SK-N-SH (cell line): ENCODE measurements around the gene AK2. TPM values are rescaled to one million over a fixed set of nuclear protein-coding genes. Genes with fewer than 3 reads are reported as not detected.

Experiments used
- CTCF ChIA-PET: fragments of 300-600, 350-600 bp; formaldehyde crosslinking; extraction: SDS; loops from one replicate; lab custom pipeline; 2021; lab: Yijun Ruan, JAX
- POLR2A ChIA-PET: fragments of 350-600 bp; sonication (Branson Sonifier 250); formaldehyde crosslinking; extraction: SDS; loops from one replicate; lab custom pipeline; 2020; ENCODE audit warnings: antibody characterized with exemption, inconsistent platforms; lab: Yijun Ruan, JAX
- DNase-seq: peaks from one replicate; pipeline ENCODE4 v3.0.0; 2012
- H2AFZ ChIP-seq: fragments of 200-600 bp; sonication (generic); 2 replicates; pipeline ENCODE4 v1.8.1; 2016; ENCODE audit warnings: antibody characterized with exemption, mild to moderate bottlenecking, low read depth
- H3F3A ChIP-seq: fragments of 200-600 bp; sonication (generic); replicated peaks from 2 replicates; pipeline ENCODE3; 2016; ENCODE audit warnings: antibody characterized with exemption, mild to moderate bottlenecking; ENCODE audit not compliant: insufficient read depth
- H3K27ac ChIP-seq, 2 experiments: fragments of 200-500 bp in 1 of 2; fragments of 200-600 bp in 1 of 2; sonication (Bioruptor generic) in 1 of 2; sonication (generic), shearing (Covaris generic) in 1 of 2; 2 replicates each; pipeline versions ENCODE4 v1.5.1 to v1.6.1; 2014 to 2016; ENCODE audit warnings: low read depth in 2 of 2, inconsistent platforms in 1 of 2, low read length in 1 of 2, mild to moderate bottlenecking in 1 of 2, mixed read lengths in 1 of 2
- H3K27me3 ChIP-seq: fragments of 200-600 bp; sonication (generic), shearing (Covaris generic); 2 replicates; pipeline ENCODE4 v1.6.1; 2016; ENCODE audit warnings: mixed run types; ENCODE audit not compliant: insufficient read depth
- H3K36me3 ChIP-seq, 2 experiments: fragments of 200-500 bp in 1 of 2; fragments of 200-600 bp in 1 of 2; sonication (Bioruptor generic) in 1 of 2; sonication (generic) in 1 of 2; replicated peaks in 1 of 2; 2 replicates each; pipeline versions ENCODE3 to v1.5.1; 2014 to 2016; ENCODE audit warnings: low read length in 1 of 2, mild to moderate bottlenecking in 1 of 2; ENCODE audit not compliant: insufficient read depth in 2 of 2, control insufficient read depth in 1 of 2
- H3K4me1 ChIP-seq, 2 experiments: fragments of 200-500 bp in 1 of 2; fragments of 200-600 bp in 1 of 2; sonication (Bioruptor generic) in 1 of 2; sonication (generic), shearing (Covaris generic) in 1 of 2; 2 replicates each; pipeline versions ENCODE4 v1.5.1 to v1.6.1; 2014 to 2016; ENCODE audit warnings: low read depth in 1 of 2, low read length in 1 of 2, mixed run types in 1 of 2; ENCODE audit not compliant: insufficient read depth in 2 of 2, control insufficient read depth in 1 of 2
- H3K4me2 ChIP-seq: fragments of 200-600 bp; sonication (generic), shearing (Covaris generic); 2 replicates; pipeline ENCODE4 v1.6.1; 2017; ENCODE audit warnings: mixed run types
- H3K4me3 ChIP-seq, 2 experiments: fragments of 200-500 bp in 1 of 2; fragments of 200-600 bp in 1 of 2; sonication (Bioruptor generic) in 1 of 2; sonication (generic), shearing (Covaris generic) in 1 of 2; 2 replicates each; pipeline versions ENCODE4 v1.5.1 to v1.8.1; 2014 to 2016; ENCODE audit warnings: low read depth in 2 of 2, inconsistent platforms in 1 of 2, low read length in 1 of 2, mild to moderate bottlenecking in 1 of 2, mixed read lengths in 1 of 2, moderate library complexity in 1 of 2
- H3K79me2 ChIP-seq: fragments of 200-600 bp; sonication (generic); 2 replicates; pipeline ENCODE4 v1.8.1; 2017; ENCODE audit warnings: mild to moderate bottlenecking; ENCODE audit not compliant: insufficient read depth
- H3K9ac ChIP-seq: fragments of 200-600 bp; sonication (generic); 2 replicates; pipeline ENCODE4 v1.6.1; 2017; ENCODE audit warnings: mixed run types
- H3K9me2 ChIP-seq: fragments of 200-600 bp; sonication (generic); 2 replicates; pipeline ENCODE4 v1.6.1; 2017; ENCODE audit warnings: mixed run types
- H3K9me3 ChIP-seq: fragments of 200-600 bp; sonication (generic); 2 replicates; pipeline ENCODE4 v1.6.1; 2017; ENCODE audit warnings: mixed run types, mild to moderate bottlenecking, moderate library complexity
- H4K20me1 ChIP-seq: fragments of 200-600 bp; sonication (generic); 2 replicates; pipeline ENCODE4 v1.6.1; 2017; ENCODE audit warnings: mild to moderate bottlenecking, mixed run types; ENCODE audit not compliant: insufficient read depth
- CHD2 ChIP-seq: fragments of 150-350 bp; IDR thresholded peaks from 2 replicates; pipeline ENCODE4 v1.6.1; 2018; ENCODE audit warnings: low read length; ENCODE audit not compliant: partially characterized antibody
- CTCF ChIP-seq: fragments of 200-600 bp; sonication (generic); IDR thresholded peaks from 2 replicates; pipeline ENCODE4 v1.6.1; 2017; ENCODE audit warnings: antibody characterized with exemption, mild to moderate bottlenecking, moderate library complexity
- ELF1 ChIP-seq: IDR thresholded peaks from 2 replicates; pipeline ENCODE4 v1.4.0; 2012
- EZH2phosphoT487 ChIP-seq: fragments of 200-600 bp; sonication (generic); IDR thresholded peaks from 2 replicates; pipeline ENCODE4 v1.6.1; 2017; ENCODE audit warnings: low read depth, mixed run types, mild to moderate bottlenecking, antibody characterized with exemption, moderate library complexity, borderline replicate concordance
- FOSL2 ChIP-seq: IDR thresholded peaks from 2 replicates; pipeline ENCODE4 v1.4.0; 2012; ENCODE audit warnings: low read depth, mild to moderate bottlenecking, moderate library complexity, borderline replicate concordance
- FOXJ3 ChIP-seq: sonication (generic); formaldehyde crosslinking; IDR thresholded peaks from 2 replicates; pipeline ENCODE4 v1.5.1; 2020; ENCODE audit warnings: mild to moderate bottlenecking, missing genetic modification reagents
- GABPA ChIP-seq: IDR thresholded peaks from 2 replicates; pipeline ENCODE4 v1.4.0; 2012; ENCODE audit warnings: low read depth, mild to moderate bottlenecking
- GATA2 ChIP-seq: sonication (generic); formaldehyde crosslinking; IDR thresholded peaks from 2 replicates; pipeline ENCODE4 v1.5.0; 2020; ENCODE audit warnings: mild to moderate bottlenecking, missing genetic modification reagents
- IRF3 ChIP-seq: fragments of 150-350 bp; IDR thresholded peaks from 2 replicates; pipeline ENCODE4 v1.6.1; 2016; ENCODE audit warnings: mild to moderate bottlenecking, low read depth, low read length
- JUND ChIP-seq: IDR thresholded peaks from 2 replicates; pipeline ENCODE4 v1.4.0; 2012
- MAX ChIP-seq: IDR thresholded peaks from 2 replicates; pipeline ENCODE4 v1.4.0; 2012; ENCODE audit warnings: low read depth
- MEF2A ChIP-seq: IDR thresholded peaks from 2 replicates; pipeline ENCODE4 v1.4.0; 2012; ENCODE audit warnings: low read depth, borderline replicate concordance
- NRF1 ChIP-seq: IDR thresholded peaks from 2 replicates; pipeline ENCODE4 v1.6.1; 2012; ENCODE audit warnings: low read depth, mild to moderate bottlenecking, low read length
- REST ChIP-seq: IDR thresholded peaks from 2 replicates; pipeline ENCODE4 v1.6.1; 2012; ENCODE audit warnings: mild to moderate bottlenecking, low read depth, low read length, moderate library complexity
- SIN3A ChIP-seq: IDR thresholded peaks from 2 replicates; pipeline ENCODE4 v1.6.1; 2012; ENCODE audit warnings: low read depth, mild to moderate bottlenecking, low read length, moderate library complexity, borderline replicate concordance
- SMC3 ChIP-seq: IDR thresholded peaks from 2 replicates; pipeline ENCODE4 v1.6.1; 2012; ENCODE audit warnings: low read depth, low read length, improper control_type of control experiment
- TCF12 ChIP-seq: IDR thresholded peaks from 2 replicates; pipeline ENCODE4 v1.4.0; 2012
- YY1 ChIP-seq: IDR thresholded peaks from 2 replicates; pipeline ENCODE4 v1.4.0; 2012; ENCODE audit warnings: low read depth, mild to moderate bottlenecking
- WGBS: methylation state at CpG from one replicate; pipeline ENCODE4 v1.1.6; 2017; ENCODE audit warnings: low lambda C conversion rate; 5-methylcytosine and 5-hydroxymethylcytosine counted together
- polyA plus RNA-seq, 3 experiments: library from polyadenylated mRNA; depleted of rRNA; stranded (reverse); fragments of >200 nt; gene quantifications; 2 replicates each; pipeline ENCODE4 v1.2.3, GENCODE V29; 2012
- TF ChIP-seq, protein P1 (sequence below): IDR thresholded peaks from 2 replicates; pipeline ENCODE4; 2012
- TF ChIP-seq, protein P2 (sequence below): IDR thresholded peaks from 2 replicates; pipeline ENCODE4 v1.4.0; 2012; ENCODE audit warnings: low read depth, borderline replicate concordance

AK2 gene
- polyA plus RNA-seq, 1 of the 3 experiments (the other 2 are of a cell fraction), result 191 TPM

DNA sequence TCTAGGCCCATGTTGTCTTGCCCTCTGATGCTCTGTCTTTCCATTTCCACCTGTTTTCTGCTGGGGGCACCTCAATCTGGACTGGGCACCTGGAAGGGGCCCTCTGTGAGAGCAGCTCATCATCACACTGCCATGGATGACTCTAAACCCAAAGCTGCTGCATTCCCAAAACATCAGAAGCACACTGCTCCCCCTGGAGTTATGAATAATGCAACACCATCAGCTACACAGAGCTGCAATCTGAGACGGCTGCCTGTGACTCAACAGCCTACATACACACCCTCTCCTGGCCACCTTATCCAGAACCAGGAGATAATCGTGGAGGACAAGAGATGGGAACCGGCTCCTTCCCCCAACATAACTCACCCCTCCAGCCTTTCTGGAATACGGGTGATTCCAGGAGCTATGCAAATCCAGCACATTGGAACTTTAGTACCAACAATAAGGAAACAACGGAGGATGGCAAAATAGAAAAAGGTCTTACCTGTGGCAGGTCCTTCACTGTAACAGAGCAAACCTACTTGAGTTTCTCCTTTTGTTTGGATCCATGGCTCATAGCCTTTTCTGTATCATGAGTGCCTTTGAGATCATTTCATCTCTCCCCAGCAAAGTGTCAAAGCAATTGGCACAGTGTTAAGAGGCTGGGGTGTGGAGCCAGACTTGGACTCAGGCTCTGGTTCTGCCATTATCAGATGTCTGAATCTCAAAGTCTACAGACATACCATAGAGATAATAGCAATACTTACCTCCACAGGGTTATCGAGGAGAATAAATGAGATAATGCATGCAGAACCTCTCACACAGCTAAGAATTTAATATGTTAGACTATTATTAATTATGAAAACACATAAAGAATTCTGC, 29.3 kb downstream of the AK2 start:
- Histone ChIP-seq H3K4me3 (no peak overlapping the region), H2AFZ (no peak overlapping the region), H3K4me1 (peaks cover 36 to 61% of the 10 kb centered on the region in 2 experiments), H3K9me3 (no peaks in the 10 kb centered on the region), H3K9me2 (no peaks in the 10 kb centered on the region), H3F3A (peaks cover 9% of the 10 kb centered on the region), H3K27me3 (no peaks in the 10 kb centered on the region), H3K79me2 (no peaks in the 10 kb centered on the region), H3K27ac (peak overlapping the region; percentile 60 to 75), H4K20me1 (no peaks in the 10 kb centered on the region; the same call in 1 of the 2 replicates), H3K4me2 (no peak overlapping the region), H3K36me3 (peaks cover 14 to 32% of the 10 kb centered on the region in 2 experiments), H3K9ac (no peak overlapping the region)
- ChIA-PET POLR2A (interaction anchor here (1.0 kb wide), 1 partner anchor 23 kb away, joined by 4 read pairs; no protein-coding TSS in a partner anchor), CTCF (interaction anchor here (0.7 to 8.2 kb wide), 20 partner anchors 11 to 130 kb away, joined by 3 to 95 read pairs (median 5); partner anchors contain the start of gene RNF19B)
- peak; percentile 52 for DNase-seq
- 45% methylated on average over 6 of the region's 6 CpGs for WGBS
- TF ChIP-seq TCF12, result 0 out of 2 replicates have a peak, but pooled peaks have one; percentile 13
- TF ChIP-seq IRF3, result no peak
- no peak for TF ChIP-seq ELF1
- TF ChIP-seq SMC3, result peak; percentile 72
- TF ChIP-seq GATA2 (CRISPR knock-in tag), result no peak
- TF ChIP-seq GABPA, result no peak; the same call in 1 of the 2 replicates
- TF ChIP-seq, protein P1, sequence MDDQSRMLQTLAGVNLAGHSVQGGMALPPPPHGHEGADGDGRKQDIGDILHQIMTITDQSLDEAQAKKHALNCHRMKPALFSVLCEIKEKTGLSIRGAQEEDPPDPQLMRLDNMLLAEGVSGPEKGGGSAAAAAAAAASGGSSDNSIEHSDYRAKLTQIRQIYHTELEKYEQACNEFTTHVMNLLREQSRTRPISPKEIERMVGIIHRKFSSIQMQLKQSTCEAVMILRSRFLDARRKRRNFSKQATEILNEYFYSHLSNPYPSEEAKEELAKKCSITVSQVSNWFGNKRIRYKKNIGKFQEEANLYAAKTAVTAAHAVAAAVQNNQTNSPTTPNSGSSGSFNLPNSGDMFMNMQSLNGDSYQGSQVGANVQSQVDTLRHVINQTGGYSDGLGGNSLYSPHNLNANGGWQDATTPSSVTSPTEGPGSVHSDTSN, result 0 out of 2 replicates have a peak, but pooled peaks have one; percentile 12
- TF ChIP-seq MAX, result 0 out of 2 replicates have a peak, but pooled peaks have one; percentile 18
- TF ChIP-seq FOSL2, result peak; percentile 45; the same call in 1 of the 2 replicates
- TF ChIP-seq, protein P2, sequence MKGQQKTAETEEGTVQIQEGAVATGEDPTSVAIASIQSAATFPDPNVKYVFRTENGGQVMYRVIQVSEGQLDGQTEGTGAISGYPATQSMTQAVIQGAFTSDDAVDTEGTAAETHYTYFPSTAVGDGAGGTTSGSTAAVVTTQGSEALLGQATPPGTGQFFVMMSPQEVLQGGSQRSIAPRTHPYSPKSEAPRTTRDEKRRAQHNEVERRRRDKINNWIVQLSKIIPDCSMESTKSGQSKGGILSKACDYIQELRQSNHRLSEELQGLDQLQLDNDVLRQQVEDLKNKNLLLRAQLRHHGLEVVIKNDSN, result no peak
- TF ChIP-seq CHD2, result no peak
- no peak for TF ChIP-seq REST
- TF ChIP-seq EZH2phosphoT487, result no peak
- TF ChIP-seq FOXJ3 (CRISPR knock-in tag), result no peak
- TF ChIP-seq YY1, result no peak
- peak; percentile 71 for TF ChIP-seq CTCF
- no peak for TF ChIP-seq SIN3A
- peak; percentile 55; the same call in 1 of the 2 replicates for TF ChIP-seq JUND
- TF ChIP-seq NRF1, result no peak
- no peak for TF ChIP-seq MEF2A
